ENCODE data around the gene INPP5A.

INPP5A gene

DNA sequence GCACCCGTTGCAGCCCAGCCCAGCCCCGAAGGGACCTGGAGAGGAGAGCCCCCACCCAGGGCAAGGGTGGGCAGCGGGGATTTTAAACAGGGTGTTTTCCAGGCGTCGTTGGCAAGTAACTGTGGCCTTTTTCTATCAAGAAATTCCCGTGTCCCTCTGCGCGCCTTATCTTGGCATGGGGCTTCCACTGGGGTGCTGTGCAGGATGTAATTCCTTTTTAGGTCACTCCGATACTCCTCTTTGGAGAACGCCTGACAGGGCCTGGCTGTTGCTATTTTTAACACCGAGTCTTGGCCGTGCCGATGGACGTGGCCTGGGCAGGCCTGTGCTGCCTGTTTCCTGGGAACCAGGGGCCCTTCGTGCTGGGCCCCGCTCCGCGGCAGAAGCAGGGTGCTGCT, 93.8 kb downstream of the INPP5A start:
- peak in 6 of 10 donors; percentile 22 to 89 (median 64) for DNase-seq
- intact Hi-C loops (cut with DNase I), result no loop called here

DNA sequence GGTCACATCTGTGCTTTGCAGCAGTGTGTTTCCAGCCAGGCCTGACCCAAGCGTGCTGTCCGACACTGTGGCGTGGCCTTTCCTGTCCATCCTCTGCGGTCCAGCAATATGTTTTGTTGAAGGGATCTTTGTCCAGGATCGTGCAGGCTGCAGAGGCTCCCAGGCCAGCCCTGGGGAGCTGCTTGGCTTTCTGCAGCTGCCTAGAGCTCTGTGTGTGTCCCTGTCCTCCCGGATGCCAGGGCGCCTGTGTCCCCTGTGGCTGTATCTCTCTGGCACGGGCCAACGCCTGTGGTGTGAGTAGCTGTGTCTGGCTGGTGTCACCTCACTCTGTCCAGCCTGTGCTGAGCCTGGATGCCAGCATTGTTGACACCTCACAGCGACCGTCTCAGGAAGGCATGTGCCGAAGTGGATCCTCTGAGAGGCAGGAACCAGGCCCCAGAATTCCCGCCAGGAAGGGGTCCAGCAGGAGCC, 94.5 kb downstream of the INPP5A start:
- intact Hi-C loops (cut with DNase I), result no loop called here
- peak in 6 of 10 donors; percentile 15 to 91 (median 62) for DNase-seq

DNA sequence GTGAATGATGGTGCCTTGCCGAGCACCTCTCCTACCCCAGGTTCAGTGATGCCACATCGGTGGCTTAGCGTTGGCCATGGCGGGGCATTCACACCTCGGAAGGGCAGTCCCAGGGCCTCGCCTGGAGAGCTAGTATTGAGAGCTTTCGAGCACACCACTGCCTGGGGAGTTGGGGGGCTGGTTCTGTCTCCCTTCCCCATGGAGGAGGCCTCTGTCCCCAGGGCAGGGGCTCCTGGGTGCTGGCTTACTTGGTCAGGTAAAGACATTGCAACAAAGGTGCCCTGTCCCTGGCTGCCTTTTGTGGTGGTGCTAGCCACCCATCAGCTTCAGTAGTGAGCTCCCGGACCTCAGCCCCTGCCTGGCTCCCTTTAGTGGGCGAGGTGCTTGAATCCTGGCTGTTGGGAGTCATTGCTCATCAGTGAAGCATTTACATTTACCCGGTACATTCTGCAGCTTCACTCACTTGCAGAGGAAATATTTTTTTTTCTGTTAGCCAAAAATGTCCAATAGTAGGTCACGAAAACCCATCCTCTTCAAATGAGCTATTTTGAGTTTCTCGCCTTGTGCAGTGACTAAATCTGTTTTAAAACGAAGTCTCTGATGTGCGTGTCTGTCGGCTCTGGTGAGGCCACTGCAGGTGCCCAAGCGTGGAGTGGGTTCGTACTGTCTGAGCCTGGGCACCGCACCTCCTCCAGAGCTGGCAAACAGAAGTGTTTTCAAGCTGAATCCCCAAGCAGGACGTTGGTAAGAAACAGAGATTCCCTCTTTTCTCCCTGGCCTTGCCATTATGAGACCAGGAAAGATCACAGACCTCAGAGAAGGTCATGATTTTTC, 95.5 kb downstream of the INPP5A start:
- intact Hi-C loops (cut with DNase I), result no loop called here
- peak in 7 of 10 donors; percentile 9 to 92 (median 71) for DNase-seq

DNA sequence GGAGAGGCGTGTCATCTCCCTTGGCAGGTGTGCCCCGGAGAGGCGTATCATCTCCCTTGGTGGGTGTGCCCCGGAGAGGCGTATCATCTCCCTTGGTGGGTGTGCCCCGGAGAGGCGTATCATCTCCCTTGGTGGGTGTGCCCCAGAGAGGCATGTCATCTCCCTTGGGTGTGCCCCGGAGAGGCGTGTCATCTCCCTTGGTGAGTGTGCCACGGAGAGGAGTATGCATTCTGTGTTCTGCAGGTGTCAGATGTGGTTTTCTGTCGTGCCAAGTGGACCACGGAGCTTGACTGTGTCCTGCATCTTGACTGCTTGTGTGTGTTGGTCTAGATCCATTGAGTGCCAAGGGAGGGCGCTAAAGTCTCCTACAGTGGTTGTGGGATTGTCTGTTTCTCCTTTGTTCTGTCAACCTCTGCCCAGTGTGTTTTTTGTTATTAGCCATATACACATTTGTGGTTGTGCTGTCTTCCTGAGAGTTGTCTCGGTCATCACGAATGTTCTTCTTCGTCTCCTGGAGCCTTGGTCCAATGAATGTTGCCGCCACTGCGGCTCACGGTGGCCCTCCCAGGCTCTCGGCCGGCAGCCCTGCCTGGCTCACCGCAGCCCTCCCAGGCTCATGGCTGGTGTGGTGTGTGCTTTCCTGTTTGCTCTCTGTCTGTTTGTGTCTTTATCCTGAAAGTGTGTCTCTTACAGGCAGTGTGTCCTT, 96.8 kb downstream of the INPP5A start:
- DNase-seq, result peak in 3 of 10 donors; percentile 5 to 76 (median 74)
- intact Hi-C loops (cut with DNase I), result no loop called here

DNA sequence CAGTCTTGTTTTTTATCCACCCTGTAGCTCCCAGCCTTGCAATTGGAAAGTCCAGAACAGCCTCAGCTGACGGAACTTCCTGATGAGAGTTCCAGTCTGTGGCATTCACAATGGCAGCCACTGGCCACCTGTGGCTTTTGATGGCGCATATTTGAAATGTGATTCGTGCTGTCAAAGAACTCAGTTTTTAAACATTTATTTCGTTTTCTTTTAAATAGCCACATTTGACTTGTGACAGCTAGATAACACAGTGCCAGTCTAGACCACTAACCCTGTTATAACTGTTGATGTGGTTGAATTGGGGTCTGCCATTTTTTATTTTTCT, 97.3 kb downstream of the INPP5A start:
- intact Hi-C loops (cut with DNase I), result loop anchor here (5.0 kb wide), 2 partner anchors 248 to 413 kb away; no protein-coding TSS in a partner anchor
- DNase-seq, result peak in 1 of 10 donors; percentile 53

DNA sequence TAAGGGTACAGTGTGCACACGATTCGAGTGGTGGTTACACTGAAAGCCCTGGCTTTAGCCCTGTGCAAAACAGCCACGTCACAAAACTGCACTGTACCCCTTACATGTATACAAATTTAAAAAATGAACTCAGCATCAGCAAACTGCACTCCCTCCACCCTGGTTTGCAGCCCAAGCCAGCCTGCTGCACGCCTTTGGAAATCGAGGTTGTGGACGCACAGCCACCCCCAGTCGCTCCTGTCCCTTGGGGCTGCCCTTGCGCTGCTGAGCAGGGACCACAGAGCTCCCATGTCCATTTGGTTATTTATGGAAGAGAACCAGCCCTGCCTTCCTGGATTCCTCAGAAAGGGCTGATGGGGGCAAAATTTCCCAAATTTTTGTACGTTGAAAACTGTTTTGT, 98.8 kb downstream of the INPP5A start:
- intact Hi-C loops (cut with DNase I), result loop anchor here (5.0 kb wide), 2 partner anchors 249 to 414 kb away; no protein-coding TSS in a partner anchor
- DNase-seq, result peak in 4 of 10 donors; percentile 4 to 50 (median 24)

GRCh38 chr10:132637477-132638129, 100.0 kb downstream of the INPP5A start:
- intact Hi-C loops (cut with DNase I), result loop anchor here (1.0 to 5.0 kb wide), 5 partner anchors 61 to 415 kb away; partner anchors contain the start of gene INPP5A
- peak in 7 of 10 donors; percentile 19 to 75 (median 33) for DNase-seq

DNA sequence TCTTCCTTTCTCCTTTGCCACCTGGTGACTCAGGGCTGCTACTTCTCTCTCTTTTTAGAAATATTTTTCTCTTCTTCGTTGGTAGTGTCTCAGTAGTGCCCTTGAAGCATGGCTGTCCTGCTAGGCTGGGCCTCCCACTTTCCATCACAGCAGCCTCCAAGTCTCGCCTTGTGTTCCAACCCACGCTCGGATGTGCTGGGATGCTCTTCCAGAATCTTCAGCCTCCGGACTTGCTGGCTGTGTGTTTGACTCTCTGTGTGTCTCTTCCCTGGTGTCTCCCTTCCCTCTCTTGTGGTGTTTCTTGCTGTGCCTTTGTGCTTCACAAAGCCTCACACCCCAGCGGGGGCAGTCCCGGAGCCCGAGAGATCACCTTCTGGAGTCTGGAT, 100.5 kb downstream of the INPP5A start:
- peak in 7 of 10 donors; percentile 9 to 90 (median 50) for DNase-seq
- intact Hi-C loops (cut with DNase I), result loop anchor here (2.0 to 5.0 kb wide), 4 partner anchors 61 to 416 kb away; partner anchors contain the start of gene INPP5A

GRCh38 chr10:132639470-132639869, 101.9 kb downstream of the INPP5A start:
- peak in 2 of 10 donors; percentile 11 to 16 for DNase-seq
- intact Hi-C loops (cut with DNase I), result loop anchor here (2.0 to 5.0 kb wide), 4 partner anchors 63 to 417 kb away; partner anchors contain the start of gene INPP5A

DNA sequence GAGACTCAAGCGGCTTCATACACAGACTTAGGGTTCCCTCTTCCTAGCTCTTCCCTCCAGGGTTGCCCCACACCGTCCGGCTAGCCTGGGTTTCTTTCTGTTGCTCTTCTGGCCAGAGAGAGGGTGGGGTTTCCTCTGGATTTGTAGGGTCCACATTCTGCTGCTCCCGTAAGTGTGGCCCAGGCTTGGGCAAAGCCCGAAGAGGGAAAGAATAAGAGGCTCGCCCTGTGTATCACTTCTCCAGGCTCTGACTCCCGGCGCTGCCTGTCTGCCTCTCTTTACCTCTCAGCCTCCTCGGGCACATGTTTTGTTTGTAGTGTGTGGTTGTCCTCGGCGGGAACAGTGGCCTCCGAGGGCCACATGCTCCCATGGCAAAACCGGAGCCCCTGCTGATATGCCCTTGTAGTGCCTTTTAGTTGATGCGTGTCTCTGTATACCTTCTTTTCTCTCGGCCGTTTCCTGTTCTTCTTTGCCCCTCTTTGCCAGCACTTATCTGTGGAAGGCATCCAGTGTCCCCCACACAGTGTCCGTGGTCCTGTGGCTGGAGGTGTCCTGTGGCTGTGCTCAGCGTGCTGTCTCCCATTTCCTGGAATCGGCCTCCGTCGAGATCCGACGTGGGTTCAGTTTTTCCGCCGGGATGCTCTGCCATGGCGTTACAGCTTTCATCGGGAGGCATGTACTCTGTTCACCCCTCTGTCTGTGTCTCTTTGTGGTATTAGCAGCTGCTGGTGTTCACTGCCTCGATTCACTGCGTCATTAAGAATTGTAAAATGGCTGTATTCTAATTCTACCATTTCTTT, 102.9 kb downstream of the INPP5A start:
- DNase-seq, result peak in 4 of 10 donors; percentile 15 to 73 (median 42)
- intact Hi-C loops (cut with DNase I), result no loop called here

DNA sequence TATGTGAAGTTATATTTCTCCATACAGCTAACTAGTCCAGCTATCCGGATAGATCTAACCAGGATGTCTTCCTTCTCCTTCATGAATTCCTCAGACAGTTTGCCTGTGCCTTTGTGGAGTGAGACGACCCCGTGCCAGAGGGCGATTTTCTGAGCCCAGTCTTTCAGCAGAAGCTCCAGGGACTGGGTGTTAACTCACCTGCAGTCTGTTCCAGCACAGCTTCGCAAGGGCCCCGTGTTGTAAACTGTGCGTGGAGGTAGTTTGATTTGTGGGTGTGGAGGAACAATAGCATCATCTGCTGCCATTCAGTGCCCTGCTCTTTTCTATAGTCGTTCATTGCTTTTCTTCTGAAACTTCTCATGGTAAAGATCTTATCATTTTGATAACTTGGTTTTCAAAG, 103.8 kb downstream of the INPP5A start:
- intact Hi-C loops (cut with DNase I), result no loop called here
- DNase-seq, result peak in 3 of 10 donors; percentile 15 to 67 (median 15)

DNA sequence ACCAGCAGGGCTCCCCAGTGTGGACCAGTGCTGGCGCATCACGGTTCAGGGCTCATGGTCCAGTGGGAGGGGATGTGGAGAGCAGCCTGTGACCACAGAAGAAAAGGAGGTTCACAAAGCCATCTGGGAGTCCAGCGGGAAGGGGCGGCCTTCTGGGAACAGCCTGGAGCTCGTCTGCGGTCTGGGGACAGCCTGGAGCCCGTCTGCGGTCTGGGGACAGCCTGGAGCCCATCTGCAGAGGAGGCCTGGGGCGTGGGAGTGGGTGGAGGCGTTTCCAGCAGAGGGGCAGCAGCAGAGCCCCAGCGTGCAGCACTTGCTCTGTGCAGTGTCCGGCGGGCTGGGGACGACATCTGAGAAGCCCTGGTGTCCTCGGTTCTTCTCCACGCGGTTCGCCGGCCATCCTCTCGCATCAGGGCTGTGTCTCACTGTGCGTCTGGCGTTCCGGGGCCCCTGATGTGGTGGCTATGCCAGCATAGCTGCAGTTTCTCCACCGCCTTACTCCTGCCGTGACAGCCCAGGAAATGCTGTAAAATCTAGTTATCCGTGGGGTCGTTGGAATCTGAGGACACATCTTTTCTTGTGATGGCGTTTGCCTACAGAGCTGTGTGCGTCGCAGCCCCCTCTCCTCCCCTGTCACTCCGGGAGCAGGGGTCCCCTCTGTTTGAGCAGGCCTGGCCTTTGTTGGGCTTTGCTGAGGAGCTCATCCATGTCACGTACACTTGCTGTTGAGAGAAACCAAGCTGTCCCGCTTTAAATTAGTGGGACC, 104.6 kb downstream of the INPP5A start:
- intact Hi-C loops (cut with DNase I), result no loop called here
- DNase-seq, result peak in 3 of 10 donors; percentile 17 to 79 (median 72)

DNA sequence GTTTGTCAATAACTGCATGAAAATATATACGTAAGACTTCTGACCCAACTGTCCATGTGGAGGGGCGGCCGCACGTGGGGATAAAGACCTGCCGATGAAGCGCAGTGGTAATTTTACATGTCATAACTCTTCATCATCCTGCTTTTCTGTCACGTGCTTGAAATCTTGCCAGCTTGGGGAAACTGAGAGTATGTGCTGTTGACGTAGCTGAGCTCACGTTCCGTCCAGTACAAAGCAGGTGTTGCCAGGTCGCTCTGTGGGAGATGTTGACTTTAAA, 105.1 kb downstream of the INPP5A start:
- DNase-seq, result peak in 2 of 10 donors; percentile 48 to 62
- intact Hi-C loops (cut with DNase I), result no loop called here

DNA sequence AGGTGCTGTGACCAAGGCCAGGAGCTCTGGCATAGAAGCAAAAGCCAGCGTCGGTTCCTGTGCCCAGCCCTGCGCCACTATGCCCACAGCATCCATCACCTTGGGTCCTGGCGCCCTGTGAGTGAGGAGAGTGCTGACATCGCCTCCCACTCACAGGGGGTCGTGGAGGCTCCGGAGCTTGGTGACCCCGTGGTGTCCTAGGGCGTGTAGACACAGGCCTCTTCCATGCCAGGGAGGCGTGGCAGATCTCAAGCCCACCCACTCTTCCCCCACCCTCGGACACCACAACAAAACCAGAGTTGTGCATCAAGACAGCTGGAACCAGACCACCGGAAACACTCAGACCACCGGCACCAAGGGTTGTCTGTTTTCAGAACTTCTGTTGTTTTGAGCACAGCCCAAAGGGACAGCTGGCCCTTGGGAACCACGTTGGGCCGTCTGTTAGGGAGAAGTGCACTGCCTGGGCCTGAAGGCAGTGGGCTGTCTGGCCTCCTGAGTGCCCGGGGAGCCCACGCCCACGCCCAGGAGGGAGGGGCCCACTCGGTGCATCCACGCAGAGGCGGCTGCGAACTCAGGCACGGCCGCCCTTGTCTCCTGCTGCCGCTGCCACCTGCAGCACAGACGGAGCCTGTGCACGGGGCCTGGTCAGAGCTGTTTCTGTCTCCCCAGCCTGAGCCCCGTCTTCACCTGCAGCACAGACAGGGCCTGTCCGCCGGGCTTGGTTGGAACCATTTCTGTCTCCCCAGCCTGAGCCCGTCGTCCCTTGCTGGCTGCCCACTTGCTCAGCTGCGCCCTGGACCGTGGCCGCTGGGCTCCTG, 106.3 kb downstream of the INPP5A start:
- intact Hi-C loops (cut with DNase I), result no loop called here

DNA sequence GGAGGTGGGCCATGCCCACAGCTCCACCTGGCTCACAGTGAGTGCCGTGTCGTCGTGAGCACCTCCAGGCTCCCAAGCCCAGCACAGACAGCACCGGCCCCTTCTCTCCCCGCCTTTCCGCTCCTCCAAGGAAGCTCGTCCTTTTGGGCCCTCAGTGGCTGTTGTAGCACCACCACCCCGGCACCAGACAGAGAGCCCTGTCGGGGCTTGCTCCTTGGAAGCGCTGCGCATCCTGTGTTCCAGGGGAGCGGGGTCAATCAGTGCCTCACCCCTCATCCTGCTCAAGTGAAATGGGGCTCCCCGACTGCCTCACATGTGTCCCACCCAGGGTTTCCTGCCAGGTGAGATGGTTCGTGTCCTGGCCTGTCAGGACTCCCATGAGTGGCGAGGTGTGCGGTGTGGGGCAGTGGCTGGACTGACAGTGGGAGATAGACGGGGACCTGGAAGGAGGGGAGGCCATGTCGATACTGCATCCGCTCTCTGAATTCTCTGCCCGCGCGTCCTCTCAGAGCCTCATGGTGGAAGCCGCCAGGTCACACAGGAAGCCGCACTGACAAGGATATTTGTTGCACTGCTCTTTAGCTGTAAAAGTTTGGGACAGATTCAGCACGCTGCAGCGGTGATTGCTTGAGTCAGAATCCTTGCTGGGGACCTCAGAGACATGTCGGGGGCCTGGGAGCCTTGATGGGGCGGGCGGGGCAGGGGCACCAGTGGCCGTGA, 107.1 kb downstream of the INPP5A start:
- intact Hi-C loops (cut with DNase I), result no loop called here
- peak in 4 of 10 donors; percentile 1 to 67 (median 38) for DNase-seq

More for the DNA sequence above, 106.3 kb downstream of the INPP5A start:
- peak in 4 of 10 donors; percentile 15 to 89 (median 84) for DNase-seq

- peak in 4 of 10 donors; percentile 6 to 76 (median 28) for DNase-seq
- intact Hi-C loops (cut with DNase I), result no loop called here
Measured at GRCh38 chr10:132645247-132645530, 107.6 kb downstream of the INPP5A start.

- intact Hi-C loops (cut with DNase I), result no loop called here
- peak in 3 of 10 donors; percentile 7 to 56 (median 49) for DNase-seq
Measured at GRCh38 chr10:132645630-132646442, 108.2 kb downstream of the INPP5A start.
